Brain microvascular endothelial cell (primary cell): ENCODE data around the gene GGCX.

Experiments used
- DNase-seq: peaks from one replicate; pipeline ENCODE4 v3.0.0-alpha.2; 2020
- H3K27ac ChIP-seq: fragments of 250-450 bp; sonication (Bioruptor Pico); 2 replicates; pipeline ENCODE4 v1.5.1; 2020; ENCODE audit warnings: mild to moderate bottlenecking, moderate library complexity
- H3K27me3 ChIP-seq: fragments of 250-450 bp; sonication (Bioruptor Pico); replicated peaks from 2 replicates; pipeline ENCODE4 v1.5.1; 2020; ENCODE audit warnings: mild to moderate bottlenecking
- H3K36me3 ChIP-seq: fragments of 250-450 bp; sonication (Bioruptor Pico); replicated peaks from 2 replicates; pipeline ENCODE4 v1.5.1; 2020; ENCODE audit warnings: mild to moderate bottlenecking
- H3K4me3 ChIP-seq: 2 replicates; pipeline ENCODE4 v1.5.1; 2011; ENCODE audit warnings: low read depth, mild to moderate bottlenecking, control low read depth, low read length, moderate library complexity
- CTCF ChIP-seq: IDR thresholded peaks from 2 replicates; pipeline ENCODE4 v1.5.1; 2011; ENCODE audit warnings: low read depth, mild to moderate bottlenecking, moderate library complexity, low read length, control low read depth, inconsistent platforms; ENCODE audit errors: missing control alignments
- in situ Hi-C: cut with HindIII; loops from 2 replicates; pipeline ENCODE4 v1.10.0; 2017; ENCODE audit warnings: low sequenced_read_pairs, low pct_ligation_motif_present

The GGCX gene

GRCh38 chr2:85602476-85603234, 41.4 kb upstream of the GGCX start, which contains the start of gene TMEM150A:
Gene TMEM150A, minus strand, starts transcription at chr2:85602698. Its CDS starts 750 bp downstream, at chr2:85601948.
- Histone ChIP-seq H3K27ac (peak within 1 kb of the TSS; percentile 53), H3K36me3 (peaks cover 2% of the 10 kb centered on the region), H3K27me3 (no peaks in the 10 kb centered on the region), H3K4me3 (peak within 1 kb of the TSS; percentile 96)
- peak; percentile 25 for TF ChIP-seq CTCF
- DNase-seq = peak; percentile 78
- in situ Hi-C loops = no loop called here

- H3K36me3 ChIP-seq = peaks cover 9% of the 10 kb centered on the region
- no peak for TF ChIP-seq CTCF
- peak overlapping the region; percentile 14 for H3K27ac ChIP-seq
- in situ Hi-C loops = no loop called here
- peak overlapping the region; percentile 96 for H3K4me3 ChIP-seq
- no peak for DNase-seq
- no peaks in the 10 kb centered on the region for H3K27me3 ChIP-seq
Observed at GRCh38 chr2:85601771-85602475, 40.6 kb upstream of the GGCX start.

GRCh38 chr2:85600951-85601770, 39.9 kb upstream of the GGCX start:
- Histone ChIP-seq H3K27ac (no peak overlapping the region), H3K4me3 (peak overlapping the region; percentile 96)

GRCh38 chr2:85600235-85600575, 38.9 kb upstream of the GGCX start:
- H3K4me3 ChIP-seq = no peak overlapping the region
- H3K27me3 ChIP-seq = no peaks in the 10 kb centered on the region
- no peak overlapping the region for H3K27ac ChIP-seq
- DNase-seq = no peak
- peaks cover 15% of the 10 kb centered on the region for H3K36me3 ChIP-seq
- in situ Hi-C loops = no loop called here
- TF ChIP-seq CTCF = no peak

More at GRCh38 chr2:85600951-85601770, 39.9 kb upstream of the GGCX start:
- peaks cover 15% of the 10 kb centered on the region for H3K36me3 ChIP-seq
- no peak for DNase-seq
- in situ Hi-C loops = no loop called here
- no peaks in the 10 kb centered on the region for H3K27me3 ChIP-seq
- TF ChIP-seq CTCF = no peak

- Histone ChIP-seq H3K4me3 (no peak overlapping the region), H3K27me3 (no peaks in the 10 kb centered on the region), H3K27ac (no peak overlapping the region), H3K36me3 (peaks cover 15% of the 10 kb centered on the region)
- TF ChIP-seq CTCF = no peak
- in situ Hi-C loops = no loop called here
- no peak for DNase-seq
Observed at GRCh38 chr2:85599468-85600234, 38.4 kb upstream of the GGCX start.
